GM19099 (cell line): ENCODE results near the gene TEF.

Experiments used
- POLR2A ChIP-seq: IDR thresholded peaks from 3 replicates; pipeline ENCODE4 v1.6.1; 2011; ENCODE audit warnings: low read depth; ENCODE audit not compliant: insufficient read length; ENCODE audit errors: extremely low read depth

TEF gene

DNA sequence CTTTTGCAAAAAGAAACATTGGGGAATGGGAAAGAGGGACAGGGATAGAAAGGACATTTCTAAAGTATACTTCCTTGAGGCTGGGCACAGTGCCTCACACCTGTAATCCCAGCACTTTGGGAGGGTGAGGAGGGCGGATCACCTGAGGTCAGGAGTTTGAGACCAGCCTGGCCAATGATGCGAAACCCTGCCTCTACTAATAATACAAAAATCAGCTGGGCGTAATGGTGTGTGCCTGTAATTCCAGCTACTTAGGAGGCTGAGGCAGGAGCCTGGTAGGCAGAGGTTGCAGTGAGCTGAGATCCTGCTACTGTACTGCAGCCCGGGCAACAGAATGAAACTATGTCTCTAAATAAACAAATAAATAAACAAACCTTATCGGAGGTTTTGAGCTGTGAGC is 16.3 kb upstream of the TEF start:
- no peak for TF ChIP-seq POLR2A

DNA sequence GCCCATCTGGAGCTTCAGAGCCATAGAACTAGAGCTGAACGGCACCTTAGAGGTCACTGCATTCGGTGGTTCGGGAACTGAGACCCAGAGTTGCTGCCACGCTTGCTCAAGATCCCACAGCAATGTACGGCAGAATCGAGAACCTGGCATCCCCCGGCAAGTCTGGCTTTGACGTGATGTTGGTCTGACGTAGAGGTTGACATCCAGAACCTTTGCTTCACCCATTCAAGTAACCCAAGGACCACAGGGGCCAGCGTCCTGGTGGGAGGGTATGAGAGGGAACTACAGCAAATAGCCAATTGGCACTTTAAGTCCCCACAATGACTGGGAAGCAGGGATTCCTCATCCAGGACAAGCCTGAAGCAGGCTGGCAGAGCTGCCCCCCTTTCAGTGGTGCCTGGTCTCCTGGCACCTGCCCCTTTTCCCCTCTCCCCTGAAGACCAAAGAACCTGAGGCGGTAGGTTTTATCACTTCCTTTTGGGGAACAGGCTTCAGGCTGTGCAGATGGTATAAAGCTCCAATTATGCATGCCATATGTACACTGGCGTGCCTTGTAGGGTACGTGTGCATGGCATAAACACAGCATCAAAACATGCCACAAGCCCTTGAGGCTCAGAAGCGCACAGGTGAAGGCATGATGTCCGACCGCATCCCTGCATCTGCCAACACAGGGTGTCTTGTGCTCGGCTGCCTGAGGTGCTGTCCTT is 15.3 kb upstream of the TEF start:
- no peak for TF ChIP-seq POLR2A

DNA sequence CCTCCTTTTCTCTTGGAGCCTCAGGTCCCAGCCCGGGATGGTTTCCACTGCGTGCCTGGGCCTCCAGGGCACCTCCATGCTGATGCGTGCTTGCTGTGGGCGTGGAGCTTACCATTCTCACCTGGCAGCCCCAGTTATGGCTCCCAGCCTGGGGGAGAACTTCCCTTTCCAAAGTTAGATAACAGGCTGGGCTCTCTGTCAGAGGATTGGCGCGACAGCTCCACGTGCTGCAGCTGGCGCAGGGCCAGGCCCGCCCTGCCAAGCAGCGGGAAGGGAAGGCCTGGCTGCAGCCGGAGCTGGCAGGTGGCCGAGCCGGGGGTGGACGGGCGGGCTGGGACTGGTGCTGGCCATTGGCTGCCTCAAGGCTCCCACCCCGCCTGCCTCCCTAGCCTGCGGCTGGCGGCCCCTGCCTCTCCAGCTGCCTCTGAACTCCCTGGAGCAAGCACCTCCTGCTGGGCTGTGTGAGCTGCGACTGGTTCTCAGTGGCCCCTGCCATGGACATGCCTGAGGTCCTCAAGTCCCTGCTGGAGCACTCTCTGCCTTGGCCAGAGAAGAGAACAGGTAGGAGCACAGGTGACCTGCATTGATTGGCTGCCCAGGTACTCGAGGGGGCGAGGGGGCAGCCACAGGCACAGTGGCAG is 14.6 kb upstream of the TEF start:
- TF ChIP-seq POLR2A: no peak

DNA sequence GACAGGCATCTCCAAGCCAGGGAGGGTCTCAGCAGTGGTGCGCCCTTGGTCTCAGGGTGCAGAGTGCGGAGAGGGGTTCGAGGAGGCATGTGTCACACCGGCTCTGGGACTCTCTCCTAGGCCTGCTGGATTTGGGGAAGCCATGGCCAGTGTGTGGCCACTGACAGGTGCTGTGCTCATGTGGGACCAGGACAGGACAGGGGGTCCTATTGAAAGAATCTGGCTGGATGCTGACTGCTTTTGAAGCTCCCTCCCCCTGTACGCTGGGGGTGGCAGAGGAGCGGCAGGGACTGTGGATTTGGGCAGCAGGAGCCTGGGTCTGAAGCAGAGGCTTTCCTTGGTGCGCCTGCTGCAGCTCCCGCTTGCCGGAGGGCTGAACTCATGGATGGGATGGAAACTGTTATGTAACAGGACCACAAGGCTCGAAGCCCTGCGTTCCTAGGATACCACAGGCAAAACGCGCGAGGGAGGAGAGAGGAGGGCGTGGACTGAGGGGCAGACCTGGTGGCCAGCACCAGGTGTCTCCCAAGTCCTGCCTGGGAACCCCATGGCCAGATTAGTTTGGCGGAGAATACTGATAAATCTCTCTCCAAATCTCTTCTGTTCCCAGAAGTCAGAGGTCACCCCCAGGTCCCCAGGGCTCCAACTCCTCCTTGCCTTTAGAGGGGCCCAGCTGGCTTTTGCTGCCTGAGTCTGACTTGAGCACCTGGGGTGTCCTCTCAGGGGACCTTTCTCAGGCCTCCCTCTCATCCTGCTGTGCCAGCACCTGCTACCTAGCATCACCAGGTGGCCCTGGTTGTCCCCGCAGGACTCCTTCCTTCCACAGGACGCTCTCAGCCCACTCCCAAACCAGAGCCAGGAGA is 13.8 kb upstream of the TEF start:
- TF ChIP-seq POLR2A: no peak

DNA sequence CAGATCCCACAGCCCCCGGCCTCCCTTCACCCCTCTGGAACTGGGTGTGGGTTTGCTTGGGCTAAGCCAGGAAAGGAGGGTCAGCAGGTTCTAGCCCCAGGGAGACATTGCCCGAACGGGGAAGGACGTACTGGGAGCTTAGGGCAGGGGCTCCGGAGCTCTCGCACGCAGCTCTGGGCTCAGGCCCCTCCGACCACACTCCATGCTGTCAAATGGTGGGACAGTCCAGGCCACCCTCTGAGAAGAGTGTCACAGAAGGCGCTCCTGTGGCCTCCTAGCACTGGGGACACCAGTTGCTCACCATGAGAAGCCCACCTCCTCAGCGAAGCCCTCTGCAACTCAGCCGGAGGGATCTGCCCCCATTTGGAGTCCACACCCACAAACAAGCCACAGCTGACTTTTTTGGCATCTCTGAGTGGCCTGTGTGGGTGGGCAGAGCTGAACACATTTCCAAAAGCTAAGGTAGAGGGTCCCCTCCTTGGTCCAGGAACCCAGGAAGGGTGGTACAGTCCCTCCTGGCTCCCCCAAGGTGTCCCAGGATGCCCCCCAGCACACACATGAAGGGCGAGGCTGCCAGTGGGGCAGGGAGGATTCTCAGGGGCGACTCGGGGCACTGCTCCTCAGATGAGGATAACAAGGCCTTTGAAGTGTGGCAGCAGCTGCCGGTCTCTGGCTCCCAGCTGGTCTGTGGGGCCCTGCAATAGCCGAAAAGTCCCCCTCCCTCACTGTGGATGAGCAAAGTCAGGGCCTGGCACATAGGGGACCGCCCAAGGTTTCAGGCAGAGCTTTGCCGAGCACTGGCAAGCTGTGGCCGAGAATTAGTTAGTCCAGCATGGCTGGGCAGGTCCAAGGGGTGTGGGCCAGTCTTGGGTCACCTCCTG is 13.0 kb upstream of the TEF start:
- no peak for TF ChIP-seq POLR2A

DNA sequence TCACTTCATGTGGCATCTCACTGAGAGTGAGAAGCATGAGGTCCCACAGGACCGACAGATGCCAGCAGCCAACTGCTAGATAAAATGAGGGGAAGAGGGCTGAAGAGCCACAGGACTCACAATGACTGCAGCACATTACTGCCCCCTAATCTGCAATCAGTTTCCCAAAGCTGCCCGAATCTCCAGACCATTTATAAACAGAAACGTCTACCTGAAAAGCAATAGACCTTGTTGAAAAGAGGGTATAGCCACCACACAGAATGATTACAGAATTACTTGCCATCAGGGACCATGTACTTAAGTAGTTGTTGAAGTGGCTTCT is 12.4 kb upstream of the TEF start:
- no peak for TF ChIP-seq POLR2A

DNA sequence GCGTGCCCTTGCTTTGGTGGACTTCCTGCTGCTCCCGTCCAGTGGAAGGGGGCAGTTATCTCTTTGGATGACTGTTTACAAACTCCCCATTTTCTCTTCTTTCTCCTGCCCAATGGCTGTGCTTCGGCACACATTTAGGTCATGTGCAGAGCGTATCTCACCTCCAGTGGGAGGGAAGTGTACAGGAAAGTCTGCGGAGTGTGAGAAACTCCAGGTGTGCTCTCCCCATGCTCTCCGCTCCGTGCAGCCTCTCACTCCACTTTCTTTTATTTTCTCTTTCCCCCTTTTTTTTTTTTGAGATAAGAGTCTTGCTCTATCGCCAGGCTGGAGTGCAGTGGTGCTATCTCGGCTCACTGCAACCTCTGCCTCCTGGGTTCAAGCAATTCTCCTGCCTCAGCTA is 11.9 kb upstream of the TEF start:
- no peak for TF ChIP-seq POLR2A

DNA sequence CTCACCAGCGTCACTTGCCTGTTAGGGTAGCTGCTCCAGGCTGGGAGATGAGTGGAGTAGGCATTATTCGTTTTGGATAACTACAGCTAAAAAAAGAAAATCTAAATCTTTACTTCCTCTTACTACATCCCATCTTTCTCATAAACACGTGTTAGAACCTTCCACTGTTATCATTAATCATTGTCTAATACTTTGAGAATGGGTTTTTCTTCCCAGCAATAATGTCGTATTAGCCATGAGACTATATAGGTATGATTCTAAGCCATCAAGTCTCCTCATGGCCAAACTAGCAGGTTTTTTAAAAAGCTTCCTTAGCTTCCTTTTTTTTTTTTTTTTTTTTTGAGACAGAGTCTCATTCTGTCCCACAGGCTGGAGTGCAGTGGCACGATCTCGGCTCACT is 3.9 kb upstream of the TEF start:
- no peak for TF ChIP-seq POLR2A

GRCh38 chr22:41380993-41381328 is 781 bp upstream of the TEF start:
- TF ChIP-seq POLR2A: peak; percentile 59

- no peak for TF ChIP-seq POLR2A
Measured at GRCh38 chr22:41382098-41382578, 396 bp downstream of the TEF start.

- no peak for TF ChIP-seq POLR2A
Measured at GRCh38 chr22:41382610-41383009, 868 bp downstream of the TEF start.

GRCh38 chr22:41383085-41383484 is 1.3 kb downstream of the TEF start:
- TF ChIP-seq POLR2A: no peak

- TF ChIP-seq POLR2A: no peak
Measured at GRCh38 chr22:41384128-41384527, 2.4 kb downstream of the TEF start.

DNA sequence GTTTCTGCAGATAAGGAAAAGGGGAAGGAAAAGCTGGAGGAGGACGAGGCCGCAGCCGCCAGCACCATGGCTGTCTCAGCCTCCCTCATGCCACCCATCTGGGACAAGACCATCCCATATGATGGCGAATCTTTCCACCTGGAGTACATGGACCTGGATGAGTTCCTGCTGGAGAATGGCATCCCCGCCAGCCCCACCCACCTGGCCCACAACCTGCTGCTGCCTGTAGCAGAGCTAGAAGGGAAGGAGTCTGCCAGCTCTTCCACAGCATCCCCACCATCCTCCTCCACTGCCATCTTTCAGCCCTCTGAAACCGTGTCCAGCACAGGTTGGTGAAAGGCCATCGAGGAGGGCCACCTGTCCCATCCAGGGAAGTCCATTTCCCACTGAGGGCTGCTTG is 5.6 kb downstream of the TEF start:
- TF ChIP-seq POLR2A: no peak

- no peak for TF ChIP-seq POLR2A
Measured at GRCh38 chr22:41394012-41394356, 12.2 kb downstream of the TEF start.
